ENCODE data around the gene IL7R.

Gene IL7R

GRCh38 chr5:35924950-35925722 lies 68.4 kb downstream of the IL7R start:
- H3K9me3 ChIP-seq (ENCODE audit: control insufficient read depth, low read length): no peaks in the 10 kb centered on the region
- H3K36me3 ChIP-seq (ENCODE audit: control insufficient read depth, insufficient read depth, low read length): no peaks in the 10 kb centered on the region
- H3K27me3 ChIP-seq (ENCODE audit: control insufficient read depth, insufficient read depth, low read length, poor library complexity, severe bottlenecking): peaks cover 37% of the 10 kb centered on the region
- H3K27ac ChIP-seq (ENCODE audit: insufficient read depth, low read depth, low read length, poor library complexity, severe bottlenecking): no peak overlapping the region
- no peaks in the 10 kb centered on the region for H3K4me1 ChIP-seq (ENCODE audit: control insufficient read depth, insufficient read depth, low read length)
- H3K4me3 ChIP-seq (ENCODE audit: insufficient read depth, low read depth, low read length): no peak overlapping the region
- WGBS, 2 experiments: 25 to 26% methylated on average over 21 of the region's 21 CpGs

GRCh38 chr5:35926389-35927051 lies 69.8 kb downstream of the IL7R start:
- H3K9me3 ChIP-seq (ENCODE audit: control insufficient read depth, low read length): no peaks in the 10 kb centered on the region
- H3K4me3 ChIP-seq (ENCODE audit: insufficient read depth, low read depth, low read length): no peak overlapping the region
- H3K36me3 ChIP-seq (ENCODE audit: control insufficient read depth, insufficient read depth, low read length): no peaks in the 10 kb centered on the region
- H3K27ac ChIP-seq (ENCODE audit: insufficient read depth, low read depth, low read length, poor library complexity, severe bottlenecking): no peak overlapping the region
- no peaks in the 10 kb centered on the region for H3K4me1 ChIP-seq (ENCODE audit: control insufficient read depth, insufficient read depth, low read length)
- 55 to 56% methylated on average over 13 of the region's 13 CpGs for WGBS, 2 experiments
- peaks cover 37% of the 10 kb centered on the region for H3K27me3 ChIP-seq (ENCODE audit: control insufficient read depth, insufficient read depth, low read length, poor library complexity, severe bottlenecking)

Measured in ectodermal cell (in vitro differentiated cells).